HL-60 (cell line): ENCODE measurements around the gene PDE6H.

Experiments used
- DNase-seq, 2 experiments: peaks; one replicate each; pipeline ENCODE4 v3.0.0-alpha.2; 2010 to 2020; ENCODE audit warnings: low read depth in 1 of 2, low spot score in 1 of 2
- H3K27ac ChIP-seq: fragments of 250-450 bp; sonication (Bioruptor Pico); replicated peaks from 2 replicates; pipeline ENCODE4 v1.5.1; 2020; ENCODE audit warnings: mild to moderate bottlenecking, moderate library complexity
- H3K27me3 ChIP-seq: fragments of 250-450 bp; sonication (Bioruptor Pico); 2 replicates; pipeline ENCODE4 v1.5.1; 2021; ENCODE audit warnings: mild to moderate bottlenecking, moderate library complexity; ENCODE audit not compliant: insufficient read depth, poor library complexity, severe bottlenecking
- H3K4me3 ChIP-seq: replicated peaks from 2 replicates; pipeline ENCODE4 v1.5.1; 2011; ENCODE audit warnings: mild to moderate bottlenecking, control low read depth, low read length; ENCODE audit not compliant: insufficient read depth
- CTCF ChIP-seq: IDR thresholded peaks from one replicate; pipeline ENCODE4 v1.5.1; 2011; ENCODE audit warnings: low read length, control low read depth, inconsistent platforms; ENCODE audit not compliant: insufficient read depth
- GABPA ChIP-seq: IDR thresholded peaks from 2 replicates; pipeline ENCODE4 v1.6.1; 2012; ENCODE audit warnings: low read depth
- POLR2AphosphoS5 ChIP-seq: IDR thresholded peaks from 2 replicates; pipeline ENCODE4 v1.6.1; 2012; ENCODE audit warnings: low read depth
- REST ChIP-seq: IDR thresholded peaks from 2 replicates; pipeline ENCODE4 v1.6.1; 2012; ENCODE audit warnings: low read depth; ENCODE audit not compliant: insufficient replicate concordance
- SPI1 ChIP-seq: IDR thresholded peaks from 2 replicates; pipeline ENCODE4 v1.6.1; 2012; ENCODE audit warnings: low read depth, mild to moderate bottlenecking, borderline replicate concordance

Gene PDE6H

GRCh38 chr12:14992673-14993072, 19.8 kb downstream of the PDE6H start:
- TF ChIP-seq GABPA (no peak), SPI1 (no peak), CTCF (no peak), REST (no peak), POLR2AphosphoS5 (no peak)
- H3K4me3 ChIP-seq, result no peak overlapping the region
- H3K27ac ChIP-seq, result no peak overlapping the region

GRCh38 chr12:14993117-14993516, 20.3 kb downstream of the PDE6H start:
- Histone ChIP-seq H3K27ac (no peak overlapping the region), H3K4me3 (no peak overlapping the region), H3K27me3 (no peaks in the 10 kb centered on the region)
- TF ChIP-seq GABPA, result no peak
- no peak for TF ChIP-seq REST
- TF ChIP-seq POLR2AphosphoS5, result no peak
- no peak for TF ChIP-seq SPI1
- no peak for TF ChIP-seq CTCF
- no peak for DNase-seq

More at GRCh38 chr12:14992673-14993072, 19.8 kb downstream of the PDE6H start:
- no peaks in the 10 kb centered on the region for H3K27me3 ChIP-seq
- DNase-seq, result no peak

- no peaks in the 10 kb centered on the region for H3K27me3 ChIP-seq
- DNase-seq, result no peak
- no peak overlapping the region for H3K4me3 ChIP-seq
- H3K27ac ChIP-seq, result no peak overlapping the region
- TF ChIP-seq CTCF (no peak), REST (no peak), SPI1 (no peak)
Observed at GRCh38 chr12:14993537-14994266, 20.9 kb downstream of the PDE6H start.
